Measurements from ENCODE around the gene PIH1D1.

DNA sequence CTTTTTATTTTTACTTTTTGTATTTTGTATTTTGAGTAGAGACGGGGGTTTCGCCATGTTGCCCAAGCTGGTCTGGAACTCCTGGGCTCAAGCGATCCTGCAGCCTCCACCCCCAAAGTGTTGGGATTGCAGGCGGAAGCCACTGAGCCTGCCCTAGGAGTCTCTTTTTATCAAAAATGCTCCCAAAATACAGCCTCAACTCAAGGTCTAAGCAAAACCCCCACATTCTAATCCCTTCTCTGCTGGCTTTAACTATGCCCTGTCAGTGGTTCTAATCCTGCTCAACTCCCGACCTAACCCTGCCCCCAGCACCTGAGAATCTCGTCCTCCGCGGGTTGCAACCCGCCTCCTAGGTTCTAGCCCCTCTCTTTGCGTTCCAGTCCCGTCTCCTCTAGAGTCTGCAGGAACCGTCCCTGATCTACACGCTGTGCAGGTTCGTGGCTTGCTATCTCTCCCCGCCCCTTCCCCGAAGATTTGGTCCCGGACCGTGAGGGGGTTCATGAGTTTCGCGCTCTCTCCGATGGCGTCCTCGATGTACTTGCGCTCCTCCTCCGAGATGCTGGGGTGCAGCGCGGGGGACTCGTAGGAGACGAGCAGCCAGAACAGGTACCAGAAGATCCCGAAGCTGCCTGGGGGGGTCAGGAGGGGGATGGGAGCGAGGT lies 18.2 kb downstream of the PIH1D1 start:
- no peak for TF ChIP-seq ZNF274 (IDR thresholded peaks at IDR 0.05; ENCODE audit: low read depth, low read length)
- TF ChIP-seq YY1 (IDR thresholded peaks at IDR 0.05; ENCODE audit: insufficient read depth, insufficient read length) = no peak

Data from NT2/D1 (cell line).